HT-29 (cell line): ENCODE results near the gene ZNF705A. TPM values are rescaled to one million over a fixed set of nuclear protein-coding genes. Genes with fewer than 3 reads are reported as not detected.
"Not testable (repeated sequence)": the region's sequence is repeated elsewhere in the genome, so short reads cannot be mapped to it uniquely, and the experiment has no call there.

ENCODE experiments used
- DNase-seq: peaks from one replicate; pipeline ENCODE4 v3.0.0-alpha.2; 2015; ENCODE audit warnings: low spot score
- total RNA-seq: library from RNA; depleted of rRNA; stranded (reverse); fragments of >200 nt; shearing (Covaris generic); gene quantifications from 2 replicates; pipeline ENCODE4 v1.2.3, GENCODE V29; 2014; rRNA removed

ZNF705A gene
- total RNA-seq, 1 experiment from 2014 or later: not detected

DNA sequence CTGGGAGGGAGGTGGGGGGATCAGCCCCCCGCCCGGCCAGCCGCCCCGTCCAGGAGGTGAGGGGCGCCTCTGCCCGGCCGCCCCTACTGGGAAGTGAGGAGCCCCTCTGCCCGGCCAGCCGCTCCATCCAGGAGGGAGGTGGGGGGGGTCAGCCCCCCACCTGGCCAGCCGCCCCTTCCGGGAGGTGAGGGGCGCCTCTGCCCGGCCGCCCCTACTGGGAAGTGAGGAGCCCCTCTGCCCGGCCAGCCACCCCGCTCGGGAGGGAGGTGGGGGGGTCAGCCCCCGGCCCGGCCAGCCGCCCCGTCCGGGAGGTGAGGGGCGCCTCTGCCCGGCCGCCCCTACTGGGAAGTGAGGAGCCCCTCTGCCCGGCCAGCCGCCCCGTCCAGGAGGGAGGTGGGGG is 27.4 kb downstream of the ZNF705A start:
- DNase-seq: not testable (repeated sequence)

DNA sequence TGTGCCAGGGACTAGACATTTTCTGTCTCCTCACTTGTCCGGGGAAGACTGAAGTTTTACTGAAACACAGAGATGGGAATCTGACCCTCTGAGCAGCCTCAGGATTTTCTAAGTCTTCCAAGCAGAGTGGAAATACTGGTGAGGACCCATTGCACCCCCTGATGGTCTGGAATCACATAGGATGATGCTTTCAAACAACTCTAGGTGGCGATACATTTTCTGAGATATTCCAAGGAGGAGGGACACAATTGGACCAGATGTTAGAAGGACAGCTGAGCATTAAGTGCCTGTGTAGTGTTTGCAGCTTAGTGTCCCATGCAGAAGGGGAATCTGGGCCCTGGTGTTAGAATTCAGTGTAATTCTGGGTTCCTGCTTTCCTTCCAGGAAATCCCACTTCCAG is 31.3 kb downstream of the ZNF705A start:
- not testable (repeated sequence) for DNase-seq

GRCh38 chr12:8197685-8198308 is 41.0 kb downstream of the ZNF705A start:
- DNase-seq: not testable (repeated sequence)

DNA sequence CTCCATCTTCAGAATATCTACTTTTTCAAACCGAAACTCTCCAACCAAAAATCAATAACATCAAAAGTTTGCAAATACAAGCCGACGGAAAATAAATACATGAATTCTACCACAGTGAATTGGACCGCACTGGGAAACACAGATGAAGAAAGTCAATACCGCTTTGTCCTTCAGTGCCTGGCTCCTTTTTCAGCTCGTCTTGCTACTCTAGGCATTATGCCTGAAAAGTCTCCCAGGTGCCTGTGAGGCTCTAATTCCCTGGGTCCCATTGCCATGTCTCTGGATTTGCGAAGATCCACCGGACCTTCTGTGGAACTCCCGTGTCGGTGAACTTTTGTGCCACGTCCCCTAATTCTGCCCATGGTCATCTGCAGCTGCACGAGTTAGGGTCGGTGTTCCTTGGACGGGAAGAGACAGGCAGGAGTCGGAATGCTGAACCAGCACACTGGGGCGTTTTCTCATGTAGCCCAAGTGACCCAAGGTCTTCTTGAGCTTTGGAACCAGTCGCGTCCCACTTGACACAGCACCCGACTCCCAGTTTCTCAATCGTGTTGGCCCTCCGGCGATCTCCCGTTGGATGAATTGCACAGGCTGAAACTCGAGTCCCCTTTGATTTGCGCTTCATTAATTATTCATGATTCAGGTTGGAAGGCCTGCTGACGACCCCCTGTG is 62.0 kb downstream of the ZNF705A start:
- not testable (repeated sequence) for DNase-seq

- not testable (repeated sequence) for DNase-seq
Measured at GRCh38 chr12:8221375-8221774, 64.6 kb downstream of the ZNF705A start.

GRCh38 chr12:8221844-8222243 is 65.0 kb downstream of the ZNF705A start:
- DNase-seq: not testable (repeated sequence)

GRCh38 chr12:8222303-8222702 is 65.5 kb downstream of the ZNF705A start:
- DNase-seq: not testable (repeated sequence)

GRCh38 chr12:8223646-8224045 is 66.8 kb downstream of the ZNF705A start:
- DNase-seq: not testable (repeated sequence)

DNA sequence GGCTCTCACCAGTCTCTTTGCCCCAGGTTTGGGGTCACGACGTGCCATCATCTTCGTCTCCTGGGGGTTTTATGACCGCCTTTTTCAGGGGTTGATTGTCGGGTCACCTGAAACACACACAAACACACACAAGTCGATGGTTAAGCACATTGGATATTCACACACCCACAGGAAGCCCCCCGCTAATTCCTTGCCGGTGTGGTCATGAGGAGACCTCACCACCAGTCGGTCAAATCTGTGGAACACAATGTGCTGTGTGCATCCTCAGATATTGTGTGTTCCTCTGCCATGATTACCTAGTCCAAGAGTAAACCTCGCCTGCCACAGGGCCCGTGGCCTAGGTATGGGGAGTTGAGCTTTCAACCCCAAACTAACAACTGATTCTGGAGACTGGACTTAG is 68.0 kb downstream of the ZNF705A start:
- not testable (repeated sequence) for DNase-seq

- no peak for DNase-seq
Measured at GRCh38 chr12:8226355-8226754, 69.5 kb downstream of the ZNF705A start.

- not testable (repeated sequence) for DNase-seq
Measured at GRCh38 chr12:8226992-8227731, 70.3 kb downstream of the ZNF705A start, which contains the start of gene FAM90A1. Gene FAM90A1 (minus strand): TSS chr12:8227618. CDS start chr12:8224832, 2,786 bp downstream.

DNA sequence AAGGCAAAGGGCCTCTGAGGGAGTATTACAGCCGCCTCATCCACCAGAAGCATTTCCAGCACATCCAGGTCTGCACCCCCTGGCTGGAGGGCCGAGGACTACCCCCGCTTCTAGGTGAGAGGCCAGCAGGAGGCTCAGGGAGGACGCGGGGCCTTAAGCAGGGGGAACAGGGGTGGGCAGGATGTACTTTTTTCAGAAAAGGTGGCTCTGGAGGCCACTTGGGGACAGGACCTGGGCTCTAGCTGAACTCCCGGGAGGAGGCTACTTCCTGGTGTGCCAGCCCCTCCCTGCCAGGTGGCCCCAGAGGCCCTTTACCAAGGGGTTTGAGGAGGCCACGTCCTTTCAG is 70.9 kb downstream of the ZNF705A start:
- not testable (repeated sequence) for DNase-seq

- DNase-seq: not testable (repeated sequence)
Measured at GRCh38 chr12:8228607-8229006, 71.8 kb downstream of the ZNF705A start.

- not testable (repeated sequence) for DNase-seq
Measured at GRCh38 chr12:8229486-8229885, 72.7 kb downstream of the ZNF705A start.

Other genes starting within 250 kb of the ZNF705A start
- not detected in 2 replicates for gene SLC2A3, start 220.8 kb upstream of the ZNF705A start, total RNA-seq
- gene FOXJ2, start 124.3 kb upstream of the ZNF705A start, total RNA-seq: 4.8 and 6.3 TPM in 2 replicates
- not detected in 2 replicates for gene C3AR1, start 90.7 kb upstream of the ZNF705A start, total RNA-seq
- gene NECAP1, start 74.7 kb upstream of the ZNF705A start, total RNA-seq: 28.7 and 31.1 TPM in 2 replicates
- gene CLEC4A, start 33.4 kb upstream of the ZNF705A start, total RNA-seq: 0.64 TPM in 1 of 2 replicates, not detected in the other
- not detected in 2 replicates for gene FAM90A1, start 70.6 kb downstream of the ZNF705A start, total RNA-seq